Upper lobe of right lung (tissue), 1 donor: Measurements from ENCODE around the gene MYLK. TPM values are rescaled to one million over a fixed set of nuclear protein-coding genes. Genes with fewer than 3 reads are reported as not detected.

Source experiments
- ATAC-seq: fragments of 200-7000 bp; cut with Tn5 transposase; one replicate; pipeline ENCODE4 v1.9.1; 2020; ENCODE audit warnings: mild to moderate bottlenecking, moderate library complexity
- DNase-seq: peaks from one replicate; pipeline ENCODE4 v3.0.0-alpha.2; 2020
- H3K27ac ChIP-seq: fragments of 200-600 bp; one replicate; pipeline ENCODE4 v1.8.0; 2022
- H3K27me3 ChIP-seq: fragments of 200-600 bp; one replicate; pipeline ENCODE4 v1.8.0; 2022; ENCODE audit warnings: mild to moderate bottlenecking
- H3K36me3 ChIP-seq: fragments of 200-600 bp; one replicate; pipeline ENCODE4 v1.8.0; 2022
- H3K4me1 ChIP-seq: fragments of 200-600 bp; one replicate; pipeline ENCODE4 v1.8.0; 2022
- H3K4me3 ChIP-seq: fragments of 200-600 bp; one replicate; pipeline ENCODE4 v1.8.0; 2022; ENCODE audit warnings: mild to moderate bottlenecking
- H3K9me3 ChIP-seq: fragments of 200-600 bp; one replicate; pipeline ENCODE4 v1.8.0; 2022
- CTCF ChIP-seq: fragments of 200-600 bp; IDR thresholded peaks from one replicate; pipeline ENCODE4 v1.8.0; 2022; ENCODE audit warnings: antibody characterized with exemption
- intact Hi-C: fragments of 100-400 bp; cut with DNase I; formaldehyde crosslinking; loops from one replicate; pipeline ENCODE4 v1.11.0; 2022
- total RNA-seq: library from RNA; stranded (reverse); fragmentation: NEBNext Ultra II Directional; extraction: Animal tissue kit (Norgen Biotek cat#: 25700); gene quantifications from one replicate; pipeline ENCODE4 v1.2.1, GENCODE V29; 2021
- donor health status: DM: no; HTN: yes; CAD: no; lungs with severe emphysema.

MYLK gene
- total RNA-seq, 1 donor from 2014 or later: 248 TPM

DNA sequence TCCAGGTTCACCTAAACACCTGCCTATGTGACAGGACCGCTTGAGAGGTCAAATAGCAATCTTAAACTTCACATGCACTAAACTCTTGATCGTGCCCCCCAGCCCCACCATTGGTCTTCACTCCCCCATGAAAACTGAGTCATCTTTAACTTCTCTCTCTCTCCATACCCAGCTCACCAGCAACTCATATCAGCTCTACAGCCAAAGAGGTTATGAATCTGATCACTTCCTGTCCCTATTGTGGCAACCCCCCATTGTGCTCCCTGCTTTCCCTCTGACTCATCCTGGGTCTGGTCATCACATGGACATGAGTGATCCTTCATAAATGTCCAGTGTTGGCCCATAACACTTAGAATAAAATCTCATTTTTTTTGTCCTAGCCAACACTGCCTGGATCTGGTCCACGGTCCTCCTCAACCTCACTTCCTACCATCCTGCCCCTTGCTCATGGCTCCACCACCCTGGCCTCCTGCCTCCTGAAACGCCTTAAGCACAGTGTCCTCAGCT is 195.8 kb downstream of the MYLK start:
- DNase-seq (no peak), ATAC-seq (peak; percentile 31)
- no peak for TF ChIP-seq CTCF
- intact Hi-C loops: no loop called here
- H3K9me3 ChIP-seq: no peaks in the 10 kb centered on the region
- H3K27me3 ChIP-seq: no peaks in the 10 kb centered on the region
- peaks cover 41% of the 10 kb centered on the region for H3K4me1 ChIP-seq
- peaks cover 27% of the 10 kb centered on the region for H3K36me3 ChIP-seq
- no peak overlapping the region for H3K4me3 ChIP-seq
- peak overlapping the region; percentile 58 for H3K27ac ChIP-seq

- peaks cover 29% of the 10 kb centered on the region for H3K36me3 ChIP-seq
- intact Hi-C loops: no loop called here
- no peak overlapping the region for H3K4me3 ChIP-seq
- H3K4me1 ChIP-seq: peaks cover 34% of the 10 kb centered on the region
- DNase-seq (no peak), ATAC-seq (no peak)
- no peak overlapping the region for H3K27ac ChIP-seq
- H3K27me3 ChIP-seq: no peaks in the 10 kb centered on the region
- no peaks in the 10 kb centered on the region for H3K9me3 ChIP-seq
- no peak for TF ChIP-seq CTCF
Observed at GRCh38 chr3:123687286-123687685, 196.8 kb downstream of the MYLK start.

- no peaks in the 10 kb centered on the region for H3K9me3 ChIP-seq
- no peak for DNase-seq
- ATAC-seq: no peak
- peaks cover 29% of the 10 kb centered on the region for H3K4me1 ChIP-seq
- no peak for TF ChIP-seq CTCF
- no peaks in the 10 kb centered on the region for H3K27me3 ChIP-seq
- no peak overlapping the region for H3K4me3 ChIP-seq
- peaks cover 29% of the 10 kb centered on the region for H3K36me3 ChIP-seq
- no peak overlapping the region for H3K27ac ChIP-seq
- intact Hi-C loops: no loop called here
Observed at GRCh38 chr3:123686251-123686650, 197.9 kb downstream of the MYLK start.

- no peak overlapping the region for H3K27ac ChIP-seq
- H3K27me3 ChIP-seq: no peaks in the 10 kb centered on the region
- TF ChIP-seq CTCF: no peak
- H3K4me1 ChIP-seq: peaks cover 29% of the 10 kb centered on the region
- DNase-seq (no peak), ATAC-seq (no peak)
- peaks cover 29% of the 10 kb centered on the region for H3K36me3 ChIP-seq
- H3K4me3 ChIP-seq: no peak overlapping the region
- H3K9me3 ChIP-seq: no peaks in the 10 kb centered on the region
- intact Hi-C loops: no loop called here
Observed at GRCh38 chr3:123685780-123686179, 198.4 kb downstream of the MYLK start.

DNA sequence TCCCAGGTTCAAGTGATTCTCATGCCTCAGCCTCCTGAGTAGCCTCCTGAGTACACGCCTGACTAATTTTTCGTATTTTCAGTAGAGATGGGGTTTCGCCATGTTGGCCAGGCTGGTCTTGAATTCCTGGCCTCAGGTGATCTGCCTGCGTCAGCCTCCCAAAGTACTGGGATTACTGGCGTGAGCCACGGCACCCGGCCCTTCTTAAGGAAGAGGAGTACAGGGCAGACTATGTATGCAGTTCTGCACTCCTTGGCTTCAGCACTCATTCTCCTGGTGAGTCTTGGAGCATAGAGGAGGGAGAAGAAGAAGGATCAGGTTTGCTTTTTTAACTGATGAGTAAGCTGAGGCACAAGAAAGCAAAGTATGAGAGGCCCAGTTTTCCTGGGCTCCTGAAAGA is 199.5 kb downstream of the MYLK start:
- Histone ChIP-seq H3K36me3 (peaks cover 29% of the 10 kb centered on the region), H3K9me3 (no peaks in the 10 kb centered on the region), H3K4me3 (no peak overlapping the region), H3K27me3 (no peaks in the 10 kb centered on the region), H3K27ac (no peak overlapping the region), H3K4me1 (peaks cover 24% of the 10 kb centered on the region)
- ATAC-seq: no peak
- DNase-seq: no peak
- intact Hi-C loops: no loop called here
- no peak for TF ChIP-seq CTCF

- TF ChIP-seq CTCF: no peak
- H3K27me3 ChIP-seq: no peaks in the 10 kb centered on the region
- H3K36me3 ChIP-seq: peaks cover 29% of the 10 kb centered on the region
- no peak for ATAC-seq
- peak overlapping the region; percentile 24 for H3K27ac ChIP-seq
- H3K4me1 ChIP-seq: peaks cover 20% of the 10 kb centered on the region
- no peaks in the 10 kb centered on the region for H3K9me3 ChIP-seq
- no peak overlapping the region for H3K4me3 ChIP-seq
- no peak for DNase-seq
- intact Hi-C loops: no loop called here
Observed at GRCh38 chr3:123684209-123684608, 199.9 kb downstream of the MYLK start.
